HEK293 (cell line): Measurements from ENCODE around the gene MTX1.
"Not testable (repeated sequence)": the region's sequence is repeated elsewhere in the genome, so short reads cannot be mapped to it uniquely, and the experiment has no call there.

ENCODE experiments used
- CTCF ChIA-PET: fragments of 350-600 bp; formaldehyde crosslinking; extraction: SDS; loops from one replicate; lab custom pipeline; 2021; ENCODE audit warnings: antibody characterized with exemption; lab: Yijun Ruan, JAX
- POLR2A ChIA-PET: fragments of 300-600 bp; formaldehyde crosslinking; extraction: SDS; loops from one replicate; lab custom pipeline; 2020; ENCODE audit warnings: antibody characterized with exemption, inconsistent platforms; lab: Yijun Ruan, JAX
- H3K27ac ChIP-seq: fragments of 200-500 bp; sonication (Bioruptor generic); 2 replicates; pipeline ENCODE4 v1.5.1; 2014; ENCODE audit warnings: low read depth, low read length, control low read depth, inconsistent platforms; ENCODE audit errors: extremely low read depth
- H3K36me3 ChIP-seq, 2 experiments: fragments of 200-500 bp in 1 of 2; sonication (Bioruptor generic) in 1 of 2; 1 replicate in 1 of 2; 2 replicates in 1 of 2; pipeline ENCODE4 v1.5.1; 2014 to 2017; ENCODE audit warnings: inconsistent platforms in 2 of 2, low read length in 2 of 2; ENCODE audit not compliant: control insufficient read depth in 2 of 2, insufficient read depth in 1 of 2
- H3K4me1 ChIP-seq: fragments of 200-500 bp; sonication (Bioruptor generic); 2 replicates; pipeline ENCODE4 v1.5.1; 2014; ENCODE audit warnings: mild to moderate bottlenecking, low read length, inconsistent platforms; ENCODE audit not compliant: control insufficient read depth, insufficient read depth
- H3K4me3 ChIP-seq: 2 replicates; pipeline ENCODE4 v1.5.1; 2011; ENCODE audit warnings: low read depth, mild to moderate bottlenecking, control low read depth, low read length, moderate library complexity
- H3K9me3 ChIP-seq: fragments of 200-500 bp; sonication (Bioruptor generic); 2 replicates; pipeline ENCODE4 v1.5.1; 2014; ENCODE audit warnings: low read depth, low read length, inconsistent platforms; ENCODE audit not compliant: control insufficient read depth, insufficient read depth
- BCL11A ChIP-seq: fragments of 450-650 bp; formaldehyde crosslinking; IDR thresholded peaks from 2 replicates; pipeline ENCODE4 v1.5.1; 2016; ENCODE audit warnings: low read depth, missing biosample characterization, missing genetic modification characterization
- FEZF1 ChIP-seq: fragments of 450-650 bp; formaldehyde crosslinking; IDR thresholded peaks from 2 replicates; pipeline ENCODE4 v1.5.1; 2016; ENCODE audit warnings: missing biosample characterization, missing genetic modification characterization
- GFI1B ChIP-seq: fragments of 450-650 bp; formaldehyde crosslinking; IDR thresholded peaks from 2 replicates; pipeline ENCODE4 v1.5.1; 2016; ENCODE audit warnings: missing biosample characterization, missing genetic modification characterization
- KLF1 ChIP-seq: fragments of 450-650 bp; formaldehyde crosslinking; IDR thresholded peaks from 2 replicates; pipeline ENCODE4 v1.5.1; 2016; ENCODE audit warnings: missing biosample characterization, missing genetic modification characterization
- PRDM1 ChIP-seq: fragments of 450-650 bp; formaldehyde crosslinking; IDR thresholded peaks from 2 replicates; pipeline ENCODE4; 2016; ENCODE audit warnings: missing biosample characterization, missing genetic modification characterization
- REPIN1 ChIP-seq: fragments of 450-650 bp; formaldehyde crosslinking; IDR thresholded peaks from 2 replicates; pipeline ENCODE4 v1.5.1; 2017; ENCODE audit warnings: missing biosample characterization, missing genetic modification characterization, low read depth
- SETDB1 ChIP-seq: IDR thresholded peaks from one replicate; pipeline ENCODE4 v1.6.1; 2017; ENCODE audit warnings: mild to moderate bottlenecking, low read length, moderate library complexity, mixed read lengths; ENCODE audit not compliant: insufficient read length
- SP3 ChIP-seq: fragments of 450-650 bp; formaldehyde crosslinking; IDR thresholded peaks from 2 replicates; pipeline ENCODE4 v1.5.1; 2016; ENCODE audit warnings: missing biosample characterization, missing genetic modification characterization
- WT1 ChIP-seq: fragments of 450-650 bp; formaldehyde crosslinking; IDR thresholded peaks from 2 replicates; pipeline ENCODE4 v1.5.1; 2016; ENCODE audit warnings: missing biosample characterization, missing genetic modification characterization
- YY1 ChIP-seq: fragments of 450-650 bp; formaldehyde crosslinking; IDR thresholded peaks from 2 replicates; pipeline ENCODE4 v1.5.1; 2018; ENCODE audit warnings: missing biosample characterization, missing genetic modification characterization
- ZBTB17 ChIP-seq: fragments of 450-650 bp; formaldehyde crosslinking; IDR thresholded peaks from 2 replicates; pipeline ENCODE4 v1.5.1; 2016; ENCODE audit warnings: missing biosample characterization, missing genetic modification characterization
- ZBTB20 ChIP-seq: fragments of 450-650 bp; formaldehyde crosslinking; IDR thresholded peaks from 2 replicates; pipeline ENCODE4 v1.5.1; 2016; ENCODE audit warnings: missing biosample characterization, missing genetic modification characterization
- ZBTB7A ChIP-seq: fragments of 450-650 bp; formaldehyde crosslinking; IDR thresholded peaks from 2 replicates; pipeline ENCODE4 v1.5.1; 2016; ENCODE audit warnings: low read depth, missing biosample characterization, missing genetic modification characterization
- ZBTB8A ChIP-seq: fragments of 450-650 bp; formaldehyde crosslinking; IDR thresholded peaks from 2 replicates; pipeline ENCODE4 v1.5.1; 2016; ENCODE audit warnings: missing biosample characterization, missing genetic modification characterization
- ZFHX2 ChIP-seq: fragments of 450-650 bp; formaldehyde crosslinking; conservative IDR thresholded peaks from 2 replicates; pipeline ENCODE4 v1.5.1; 2016; ENCODE audit warnings: missing biosample characterization, missing genetic modification characterization
- ZNF10 ChIP-seq: fragments of 450-650 bp; formaldehyde crosslinking; IDR thresholded peaks from 2 replicates; pipeline ENCODE4 v1.5.1; 2017; ENCODE audit warnings: missing biosample characterization, missing genetic modification characterization
- ZNF292 ChIP-seq: fragments of 450-650 bp; formaldehyde crosslinking; IDR thresholded peaks from 2 replicates; pipeline ENCODE4 v1.5.1; 2016; ENCODE audit warnings: low read depth, missing biosample characterization, missing genetic modification characterization, borderline replicate concordance
- ZNF324 ChIP-seq: fragments of 450-650 bp; formaldehyde crosslinking; IDR thresholded peaks from 2 replicates; pipeline ENCODE4 v1.5.1; 2016; ENCODE audit warnings: missing biosample characterization, missing genetic modification characterization
- ZNF335 ChIP-seq: fragments of 450-650 bp; formaldehyde crosslinking; conservative IDR thresholded peaks from 2 replicates; pipeline ENCODE4 v1.5.1; 2016; ENCODE audit warnings: missing biosample characterization, missing genetic modification characterization
- ZNF473 ChIP-seq: fragments of 450-650 bp; formaldehyde crosslinking; IDR thresholded peaks from 2 replicates; pipeline ENCODE4 v1.5.1; 2017; ENCODE audit warnings: missing biosample characterization, missing genetic modification characterization
- ZNF521 ChIP-seq: fragments of 450-650 bp; formaldehyde crosslinking; IDR thresholded peaks from 2 replicates; pipeline ENCODE4 v1.5.1; 2017; ENCODE audit warnings: missing biosample characterization, mild to moderate bottlenecking, missing genetic modification characterization
- ZNF580 ChIP-seq: fragments of 450-650 bp; formaldehyde crosslinking; IDR thresholded peaks from 2 replicates; pipeline ENCODE4 v1.5.1; 2016; ENCODE audit warnings: missing biosample characterization, missing genetic modification characterization
- ZNF623 ChIP-seq: fragments of 450-650 bp; formaldehyde crosslinking; IDR thresholded peaks from 2 replicates; pipeline ENCODE4 v1.5.1; 2016; ENCODE audit warnings: missing biosample characterization, missing genetic modification characterization
- ZNF664 ChIP-seq: fragments of 450-650 bp; formaldehyde crosslinking; IDR thresholded peaks from 2 replicates; pipeline ENCODE4 v1.5.1; 2016; ENCODE audit warnings: missing biosample characterization, missing genetic modification characterization

MTX1 gene

GRCh38 chr1:155193275-155193990 is 15.1 kb upstream of the MTX1 start (continued):
- TF ChIP-seq GFI1B (tag by site-specific recombination) (no peak), ZNF292 (no peak), SP3 (0 out of 2 replicates have a peak, but pooled peaks have one; percentile 36), ZNF10 (tag by site-specific recombination) (no peak; the same call in 1 of the 2 replicates), ZNF664 (tag by site-specific recombination) (no peak), SETDB1 (no peak), ZNF473 (tag by site-specific recombination) (no peak), ZNF623 (tag by site-specific recombination) (peak; percentile 18), PRDM1 (tag by site-specific recombination) (peak; percentile 82), ZNF521 (no peak), WT1 (peak; percentile 66; the same call in 1 of the 2 replicates), YY1 (tag by site-specific recombination) (0 out of 2 replicates have a peak, but pooled peaks have one; percentile 45), ZBTB7A (peak; percentile 72)

GRCh38 chr1:155193991-155194240 is 14.6 kb upstream of the MTX1 start:
- Histone ChIP-seq H3K36me3 (peaks cover 0 to 24% of the 10 kb centered on the region in 2 experiments; a peak in 1 of 3 replicates), H3K27ac (peak overlapping the region; percentile 54; the same call in 1 of the 2 replicates)
- H3K9me3 ChIP-seq, H3K4me1 ChIP-seq: not testable (repeated sequence)
- CTCF ChIA-PET, result interaction anchor here (0.6 to 3.8 kb wide), 21 partner anchors 8 to 386 kb away, joined by 3 to 60 read pairs (median 5); partner anchors contain the start of genes FDPS, KRTCAP2, MTX1 and THBS3
- 0 out of 2 replicates have a peak, but pooled peaks have one; percentile 2 for TF ChIP-seq FEZF1
- TF ChIP-seq ZNF623 (tag by site-specific recombination), result 0 out of 2 replicates have a peak, but pooled peaks have one; percentile 5
- peak; percentile 75; the same call in 1 of the 2 replicates for TF ChIP-seq REPIN1 (tag by site-specific recombination)
- peak; percentile 7; the same call in 1 of the 2 replicates for TF ChIP-seq ZBTB20
- TF ChIP-seq ZNF335 (tag by site-specific recombination), result 0 out of 2 replicates have a peak, but pooled peaks have one; percentile 53
- peak; percentile 86; the same call in 1 of the 2 replicates for TF ChIP-seq ZBTB17 (tag by site-specific recombination)
- peak; percentile 3; the same call in 1 of the 2 replicates for TF ChIP-seq ZFHX2 (tag by site-specific recombination)
- TF ChIP-seq GFI1B (tag by site-specific recombination), result 0 out of 2 replicates have a peak, but pooled peaks have one; percentile 4
- peak; percentile 5; the same call in 1 of the 2 replicates for TF ChIP-seq ZNF580 (tag by site-specific recombination)
- 0 out of 2 replicates have a peak, but pooled peaks have one; percentile 5 for TF ChIP-seq ZNF324 (tag by site-specific recombination)
- 0 out of 2 replicates have a peak, but pooled peaks have one; percentile 48 for TF ChIP-seq BCL11A (tag by site-specific recombination)
- peak; percentile 65; the same call in 1 of the 2 replicates for TF ChIP-seq ZBTB8A (tag by site-specific recombination)
- peak; percentile 97; the same call in 1 of the 2 replicates for TF ChIP-seq KLF1
- TF ChIP-seq, all 188 proteins: peak for 13; not testable (repeated sequence) for 175
- POLR2A ChIA-PET, result interaction anchor here (0.8 to 2.3 kb wide), 20 partner anchors 8 to 192 kb away, joined by 3 to 11 read pairs (median 4); partner anchors contain the start of genes CLK2, ENTREP3, KRTCAP2 and SCAMP3
- H3K4me3 ChIP-seq, result peak overlapping the region; percentile 40
